GM12864 (cell line): ENCODE results near the gene DSTN.

Experiments
- DNase-seq: peaks from one replicate; pipeline ENCODE4 v3.0.0-alpha.2; 2011; ENCODE audit warnings: low read depth
- H3K4me3 ChIP-seq: 2 replicates; pipeline ENCODE4 v1.5.1; 2011; ENCODE audit warnings: mild to moderate bottlenecking, low read depth, low read length, control low read depth
- TF ChIP-seq, protein P1 (sequence below): IDR thresholded peaks from 2 replicates; pipeline ENCODE4 v1.5.1; 2011; ENCODE audit warnings: low read depth, mild to moderate bottlenecking, moderate library complexity, low read length, control low read depth, inconsistent platforms; ENCODE audit errors: missing control alignments

DSTN gene

GRCh38 chr20:17622851-17623508 is 53.1 kb downstream of the DSTN start:
- TF ChIP-seq, protein P1, sequence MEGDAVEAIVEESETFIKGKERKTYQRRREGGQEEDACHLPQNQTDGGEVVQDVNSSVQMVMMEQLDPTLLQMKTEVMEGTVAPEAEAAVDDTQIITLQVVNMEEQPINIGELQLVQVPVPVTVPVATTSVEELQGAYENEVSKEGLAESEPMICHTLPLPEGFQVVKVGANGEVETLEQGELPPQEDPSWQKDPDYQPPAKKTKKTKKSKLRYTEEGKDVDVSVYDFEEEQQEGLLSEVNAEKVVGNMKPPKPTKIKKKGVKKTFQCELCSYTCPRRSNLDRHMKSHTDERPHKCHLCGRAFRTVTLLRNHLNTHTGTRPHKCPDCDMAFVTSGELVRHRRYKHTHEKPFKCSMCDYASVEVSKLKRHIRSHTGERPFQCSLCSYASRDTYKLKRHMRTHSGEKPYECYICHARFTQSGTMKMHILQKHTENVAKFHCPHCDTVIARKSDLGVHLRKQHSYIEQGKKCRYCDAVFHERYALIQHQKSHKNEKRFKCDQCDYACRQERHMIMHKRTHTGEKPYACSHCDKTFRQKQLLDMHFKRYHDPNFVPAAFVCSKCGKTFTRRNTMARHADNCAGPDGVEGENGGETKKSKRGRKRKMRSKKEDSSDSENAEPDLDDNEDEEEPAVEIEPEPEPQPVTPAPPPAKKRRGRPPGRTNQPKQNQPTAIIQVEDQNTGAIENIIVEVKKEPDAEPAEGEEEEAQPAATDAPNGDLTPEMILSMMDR = no peak
- DNase-seq = no peak

DNA sequence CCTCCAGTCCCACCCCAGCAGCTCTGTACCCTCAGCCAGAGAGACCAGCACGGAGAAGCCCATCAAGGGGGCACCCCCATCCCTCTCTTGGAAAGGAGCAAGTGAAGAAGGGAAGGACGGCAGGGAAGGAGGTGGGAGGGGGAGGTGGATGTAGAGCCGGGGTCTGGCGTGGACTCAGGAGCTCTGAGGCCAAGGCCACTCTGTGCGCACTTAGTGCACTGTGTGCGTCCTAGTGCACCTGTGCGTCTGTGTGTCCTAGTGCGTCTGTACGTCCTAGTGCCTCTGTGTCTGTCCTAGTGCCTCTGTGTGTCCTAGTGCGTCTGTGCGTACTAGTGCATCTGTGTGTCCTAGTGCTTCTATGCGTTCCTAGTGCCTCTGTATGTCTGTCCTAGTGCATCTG is 54.2 kb downstream of the DSTN start:
- no peak overlapping the region for H3K4me3 ChIP-seq
- DNase-seq = no peak
- TF ChIP-seq, protein P1 = no peak

More at GRCh38 chr20:17622851-17623508, 53.1 kb downstream of the DSTN start:
- H3K4me3 ChIP-seq = no peak overlapping the region

- no peak overlapping the region for H3K4me3 ChIP-seq
- TF ChIP-seq, protein P1 = no peak
- no peak for DNase-seq
Observed at GRCh38 chr20:17624551-17625245, 54.8 kb downstream of the DSTN start.

DNA sequence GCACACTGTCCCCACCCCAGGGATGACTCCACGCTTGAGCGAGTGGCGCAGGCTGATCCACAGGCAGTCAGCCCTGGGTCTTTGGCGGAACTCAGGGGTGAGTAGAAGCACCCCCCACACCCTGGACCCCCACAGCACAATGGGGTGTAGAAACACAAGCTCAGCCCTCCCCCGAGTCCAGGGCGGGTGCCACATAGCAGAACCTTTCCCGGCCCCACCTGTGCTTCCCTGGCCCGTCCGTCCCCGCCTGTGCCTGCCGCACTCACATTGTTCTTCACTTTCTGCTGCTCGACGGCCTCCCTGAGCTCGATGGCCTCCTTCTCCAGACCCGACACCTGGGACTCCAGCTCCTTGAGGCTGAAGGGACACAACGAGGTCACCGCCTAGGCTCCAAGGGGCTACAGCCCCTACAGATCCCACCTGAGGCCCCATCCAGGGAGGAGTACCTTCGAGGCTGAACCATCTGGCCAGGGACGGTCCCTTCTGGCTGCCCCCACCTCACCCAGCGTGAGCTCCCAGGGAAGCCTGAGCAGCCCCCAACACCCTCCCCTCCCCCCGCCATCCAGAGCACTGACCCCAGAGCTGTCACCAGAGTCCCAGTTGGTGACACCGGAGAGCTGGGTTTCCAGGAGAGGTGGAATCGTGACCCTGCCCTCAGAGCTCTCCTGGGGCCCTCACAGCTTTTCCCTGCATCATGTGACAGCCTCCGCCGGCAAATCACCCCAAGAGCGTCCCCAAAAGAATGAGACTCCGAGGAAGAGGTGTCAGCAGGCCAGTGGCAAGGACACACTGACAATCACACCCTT is 55.6 kb downstream of the DSTN start:
- TF ChIP-seq, protein P1 = no peak
- H3K4me3 ChIP-seq = no peak overlapping the region
- no peak for DNase-seq

GRCh38 chr20:17626217-17627007 is 56.5 kb downstream of the DSTN start:
- no peak overlapping the region for H3K4me3 ChIP-seq
- TF ChIP-seq, protein P1 = no peak
- DNase-seq = no peak

DNA sequence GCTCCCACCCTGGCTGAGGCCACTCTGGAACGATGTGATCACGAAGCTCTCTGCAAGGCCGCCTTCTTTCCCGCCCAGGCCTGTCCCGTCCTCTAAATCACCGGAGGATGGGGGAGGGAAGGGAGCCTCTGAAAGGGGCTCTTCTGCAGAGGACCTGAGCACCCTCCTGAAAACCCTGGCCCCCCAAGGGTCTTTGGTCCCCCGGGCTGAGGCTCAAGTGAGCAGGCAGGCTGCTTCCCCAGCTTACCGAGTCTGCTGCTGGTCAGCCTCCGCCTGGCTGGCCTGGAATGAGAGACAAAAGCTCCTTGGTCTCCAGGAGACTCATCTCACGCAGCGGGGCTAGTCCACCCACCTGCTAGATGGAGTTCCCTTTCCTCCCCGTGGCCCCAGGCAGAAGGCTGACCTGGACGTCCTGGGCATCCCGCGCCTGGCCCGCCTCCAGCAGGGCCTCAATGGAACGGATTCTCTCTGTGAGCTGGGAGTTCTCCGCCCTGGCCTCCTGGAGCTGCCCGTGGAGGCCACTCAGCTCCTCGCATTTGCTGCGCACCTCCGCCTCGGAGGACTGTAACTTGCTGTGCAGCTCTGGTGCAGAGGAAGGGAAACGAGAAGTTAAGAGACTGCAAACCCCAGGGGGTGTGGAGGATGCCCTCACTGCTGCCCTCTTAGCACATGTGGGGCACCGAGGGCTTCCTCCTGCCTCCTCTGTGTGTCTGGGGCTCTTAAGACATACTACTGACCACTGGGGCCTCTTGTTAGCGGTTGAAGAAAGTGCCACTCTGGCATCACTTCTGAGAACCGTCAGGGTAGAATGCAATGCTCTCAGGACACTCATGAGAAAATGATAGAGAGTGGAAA is 57.5 kb downstream of the DSTN start:
- no peak for DNase-seq
- H3K4me3 ChIP-seq = no peak overlapping the region
- TF ChIP-seq, protein P1 = no peak
